Thyroid gland (tissue), 4 donors: Measurements from ENCODE around the gene NPBWR2.

Source experiments
- CTCF ChIP-seq, 6 experiments: fragments of 200-600 bp in 3 of 6; fragments of 450-650 bp in 3 of 6; sonication (generic) in 3 of 6; IDR thresholded peaks; one replicate each; pipeline ENCODE4 v1.5.1; 2016 to 2019; ENCODE audit warnings: antibody characterized with exemption in 6 of 6, mild to moderate bottlenecking in 2 of 6, inconsistent platforms in 1 of 6, moderate library complexity in 1 of 6
- POLR2A ChIP-seq, 2 donors: fragments of 450-650 bp; IDR thresholded peaks; one replicate each; pipeline ENCODE4 v1.6.1; 2017; ENCODE audit warnings: antibody characterized with exemption in 2 of 2, mild to moderate bottlenecking in 2 of 2, moderate library complexity in 1 of 2

GRCh38 chr20:64077541-64077875 is 29.9 kb downstream of the NPBWR2 start:
- TF ChIP-seq CTCF (IDR thresholded peaks at IDR 0.05) = no peak
- TF ChIP-seq POLR2A (IDR thresholded peaks at IDR 0.05) = no peak
